GM18511 (cell line): ENCODE measurements around the gene BRD3OS.
A peak's percentile ranks its signal among the peaks of the same experiment; 100 is the strongest.

ENCODE experiments used
- ATAC-seq: cut with Tn5 transposase; IDR thresholded peaks from one replicate; pipeline ENCODE4 v1.9.1; 2021; ENCODE audit warnings: mild to moderate bottlenecking, moderate library complexity; ENCODE audit not compliant: unreplicated experiment

BRD3OS gene, protein sequence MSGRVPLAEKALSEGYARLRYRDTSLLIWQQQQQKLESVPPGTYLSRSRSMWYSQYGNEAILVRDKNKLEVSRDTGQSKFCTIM

DNA sequence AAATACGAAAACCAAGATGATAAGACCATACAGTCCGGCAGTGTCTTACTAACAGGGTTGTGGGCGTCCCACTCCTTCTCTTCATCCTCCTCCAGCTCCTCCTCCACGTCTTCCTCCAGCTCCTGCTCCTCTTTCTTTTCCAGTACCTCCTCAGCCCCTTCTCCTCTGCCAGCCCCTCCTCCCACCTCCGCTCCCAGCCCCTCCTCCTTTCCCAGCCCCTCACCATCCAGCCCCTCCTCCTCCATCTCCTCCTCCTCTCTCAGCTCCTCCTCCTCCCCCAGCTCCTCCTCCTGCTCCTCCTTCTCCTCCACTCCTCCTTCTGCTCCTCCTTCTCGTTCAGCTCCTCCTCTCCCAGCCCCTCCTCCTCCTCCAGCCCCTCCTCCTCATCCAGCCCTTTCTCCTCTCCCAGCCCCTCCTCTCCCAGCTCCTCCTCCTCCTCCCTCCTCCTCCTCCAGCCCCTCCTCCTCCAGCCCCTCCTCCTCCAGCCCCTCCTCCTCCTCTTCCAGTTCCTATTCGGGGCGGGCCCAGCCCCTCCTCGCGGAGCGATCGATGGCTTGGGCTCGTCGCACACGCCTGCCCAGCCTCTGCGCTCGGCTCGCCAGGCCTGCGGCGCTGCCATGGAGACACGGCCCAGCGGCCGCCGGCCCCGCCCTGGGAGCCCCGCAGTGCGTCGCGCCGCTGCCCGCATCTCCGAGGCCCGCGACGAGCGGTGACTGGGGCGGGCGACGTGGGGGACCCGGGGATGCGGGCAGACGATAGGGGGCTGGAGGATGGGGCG is at the start of gene BRD3OS:
Gene BRD3OS (plus strand): TSS at position 654 of the 778 bp plus-strand sequence. CDS start 1,267 bp downstream, outside the sequence.
- peak; percentile 90 for ATAC-seq

DNA sequence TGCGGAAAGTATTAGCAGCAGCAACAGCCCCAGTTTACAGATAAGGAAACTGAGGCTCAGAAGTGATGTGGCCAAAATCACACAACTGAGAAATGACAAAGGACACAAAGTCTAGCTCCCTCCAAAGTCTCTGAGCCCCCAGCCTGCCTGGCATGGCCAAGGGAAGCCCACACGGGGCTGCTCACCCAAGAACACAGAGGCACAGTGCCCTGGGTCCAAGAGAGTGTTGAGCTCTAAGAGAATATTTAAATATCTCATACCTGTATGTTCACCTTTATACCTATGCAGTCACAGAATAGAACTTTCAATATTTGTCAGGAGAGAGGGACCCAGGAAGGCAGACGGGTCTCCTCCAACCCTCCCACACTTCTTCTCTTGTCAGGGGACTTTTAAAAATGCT is 49.8 kb upstream of the BRD3OS start:
- no peak for ATAC-seq

DNA sequence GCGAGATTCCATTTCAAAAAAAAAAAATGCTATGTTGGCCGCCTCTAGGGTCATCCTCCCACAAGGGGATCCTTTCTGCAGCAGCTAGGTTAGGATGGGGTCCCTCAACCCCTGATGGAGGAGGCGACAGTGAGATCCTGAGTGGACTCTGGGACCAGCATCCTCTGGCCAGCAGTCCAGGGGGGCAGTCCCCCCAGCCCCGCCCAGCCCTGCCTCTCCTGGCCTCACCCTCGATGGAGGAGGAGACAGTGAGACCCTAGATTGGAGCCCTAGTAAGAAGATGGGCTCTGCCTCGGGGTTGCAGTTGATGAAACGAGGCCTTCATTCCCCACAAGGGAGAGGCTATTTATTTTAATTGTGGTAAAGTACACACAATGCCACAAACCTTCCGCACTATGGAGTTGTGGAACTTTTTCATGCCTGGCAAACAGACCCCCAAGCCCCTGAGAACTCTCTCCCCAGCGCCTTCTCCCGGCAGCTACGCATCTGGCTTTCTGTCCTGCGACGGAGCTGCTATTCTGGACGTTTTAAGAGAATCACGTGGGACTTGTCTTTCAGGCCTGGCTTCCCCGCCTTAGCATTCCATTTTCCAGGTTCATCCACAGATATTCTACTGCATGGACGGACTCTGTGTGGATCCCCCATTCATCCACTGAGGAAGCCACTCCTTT is 49.0 kb upstream of the BRD3OS start:
- ATAC-seq, result no peak

DNA sequence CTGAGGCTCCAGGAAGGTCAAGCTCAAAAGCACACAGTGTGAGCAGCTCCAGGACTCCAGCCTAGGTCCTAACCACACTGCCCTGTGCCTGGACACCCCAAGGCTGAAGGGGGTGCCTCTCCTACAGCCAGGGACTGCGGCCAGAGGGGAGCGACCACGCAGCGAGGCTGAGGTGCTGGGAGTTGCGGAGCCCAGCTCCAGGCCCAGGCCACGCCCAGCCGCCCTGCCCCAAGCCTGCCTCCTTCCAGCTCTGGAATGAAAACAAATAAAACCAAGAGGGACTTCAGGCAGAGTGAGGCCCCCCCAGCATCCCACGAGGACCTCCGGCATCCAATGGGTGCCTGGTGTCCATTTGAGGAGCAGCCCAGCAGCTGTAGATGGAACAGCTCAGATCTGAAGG is 48.4 kb upstream of the BRD3OS start:
- no peak for ATAC-seq

DNA sequence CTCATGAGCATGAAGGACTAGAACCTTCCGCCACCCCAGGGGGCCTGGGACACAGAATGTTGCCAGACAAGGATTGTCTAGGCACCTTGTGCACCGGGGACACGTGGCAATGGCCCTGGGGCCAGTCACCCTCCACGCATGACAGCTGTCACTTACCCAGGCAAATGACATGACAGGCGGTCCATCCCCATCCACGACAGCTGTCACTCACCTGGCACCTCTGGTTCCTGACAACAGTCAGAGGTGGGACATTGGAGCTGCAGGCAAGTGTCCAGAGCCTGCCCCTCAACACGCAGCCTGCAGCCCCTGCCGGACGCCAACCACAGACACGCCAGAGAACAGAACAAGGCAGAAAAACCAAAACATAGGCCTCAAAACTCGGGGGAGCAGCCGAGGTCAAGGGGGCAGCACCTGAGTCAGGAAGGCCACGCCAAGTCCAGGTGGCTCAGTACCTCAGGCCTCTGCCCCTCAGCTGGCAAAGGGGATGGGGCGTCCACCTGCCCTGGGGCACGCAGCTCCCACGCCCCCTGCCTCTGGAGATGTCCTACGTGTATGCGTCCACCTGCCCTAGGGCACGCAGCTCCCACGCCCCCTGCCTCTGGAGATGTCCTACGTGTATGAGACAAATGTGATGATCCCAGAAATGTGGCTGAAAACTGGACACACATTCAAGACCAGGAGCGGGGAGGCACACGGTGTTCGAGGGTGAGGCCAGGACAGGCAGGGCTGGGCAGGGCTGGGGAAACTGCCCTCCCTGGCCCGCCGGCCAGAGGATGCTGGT is 47.7 kb upstream of the BRD3OS start:
- ATAC-seq, result no peak

DNA sequence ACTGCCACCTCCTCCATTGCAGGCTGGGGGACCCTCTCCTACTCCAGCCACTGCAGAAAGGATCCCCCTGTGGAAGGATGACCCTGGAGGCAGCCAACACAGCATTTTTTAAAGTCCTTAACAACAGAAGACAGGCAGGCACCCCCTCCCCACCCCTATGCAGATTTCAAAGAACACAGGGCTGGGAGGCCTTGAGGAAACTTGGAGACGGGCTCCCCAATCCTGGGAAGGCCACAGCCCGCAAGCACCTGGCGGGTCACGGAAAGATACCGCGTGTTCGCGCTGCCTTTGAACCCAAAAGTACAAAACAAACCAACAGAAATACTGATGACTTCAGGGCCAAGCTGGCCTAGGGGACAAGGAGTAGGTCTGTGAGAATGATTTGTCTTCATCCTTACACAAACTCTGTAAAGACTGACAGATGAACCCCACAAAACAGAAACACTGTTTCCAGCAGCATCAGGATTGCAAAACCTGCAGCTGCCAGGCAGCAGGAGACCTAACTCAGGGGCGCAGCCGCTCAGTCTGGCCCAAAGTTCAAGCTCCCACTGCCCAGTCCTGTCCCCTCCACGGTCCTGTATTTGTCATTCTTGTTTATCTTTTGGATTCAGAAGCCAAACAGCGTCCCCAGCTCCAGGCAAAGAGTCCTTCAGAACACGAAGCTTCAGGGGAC is 46.9 kb upstream of the BRD3OS start:
- no peak for ATAC-seq

DNA sequence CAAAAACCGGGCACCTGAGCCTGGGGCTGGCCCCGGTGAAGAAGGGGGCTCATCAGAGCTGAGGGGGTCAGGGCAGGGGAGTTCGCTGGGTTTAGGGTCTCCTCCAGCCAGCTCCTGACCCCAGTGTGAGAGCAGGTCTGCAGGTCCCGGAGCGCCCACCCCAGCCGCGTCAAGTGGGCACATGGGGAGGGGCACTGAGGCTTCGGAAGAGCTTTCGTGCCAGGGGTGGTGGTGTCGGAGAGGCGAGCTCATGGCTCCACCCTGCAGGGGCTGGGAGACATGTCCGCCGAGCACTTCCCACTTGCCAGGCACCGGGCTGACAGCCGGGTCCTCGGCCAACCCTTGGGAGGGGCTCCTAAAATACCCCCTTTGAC is 46.4 kb upstream of the BRD3OS start:
- no peak for ATAC-seq

DNA sequence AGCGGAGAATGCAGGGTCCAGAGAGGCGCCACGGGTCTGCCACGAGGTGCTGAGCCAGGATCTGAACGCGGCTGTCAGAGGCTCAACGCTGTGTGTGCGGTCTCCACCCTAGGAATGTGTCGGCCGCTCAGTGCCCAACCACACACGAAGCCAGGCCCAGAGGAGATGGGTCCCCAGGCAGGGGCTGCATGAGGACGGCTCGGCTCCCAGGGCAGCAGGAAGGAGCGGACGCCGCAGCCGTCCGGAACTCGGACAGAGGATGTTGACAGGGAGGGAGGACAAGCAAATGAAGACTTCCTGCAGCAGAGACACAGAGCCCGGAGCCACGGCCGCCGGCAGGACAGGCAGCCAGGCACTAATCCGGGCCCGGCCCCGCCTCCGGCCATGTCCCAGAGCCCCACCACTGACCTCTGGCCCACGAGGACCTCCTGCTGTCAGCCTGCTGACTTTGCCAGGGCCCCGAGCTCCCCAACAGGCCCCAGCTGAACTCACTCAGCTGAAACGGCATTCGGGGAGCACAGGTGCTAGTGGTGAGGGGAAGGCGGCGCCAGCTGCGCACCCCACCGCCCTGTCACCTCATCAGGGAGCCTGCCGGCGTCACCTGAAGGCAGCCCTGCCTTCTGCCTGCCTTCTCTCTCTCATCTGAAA is 45.9 kb upstream of the BRD3OS start:
- ATAC-seq, result peak; percentile 49

DNA sequence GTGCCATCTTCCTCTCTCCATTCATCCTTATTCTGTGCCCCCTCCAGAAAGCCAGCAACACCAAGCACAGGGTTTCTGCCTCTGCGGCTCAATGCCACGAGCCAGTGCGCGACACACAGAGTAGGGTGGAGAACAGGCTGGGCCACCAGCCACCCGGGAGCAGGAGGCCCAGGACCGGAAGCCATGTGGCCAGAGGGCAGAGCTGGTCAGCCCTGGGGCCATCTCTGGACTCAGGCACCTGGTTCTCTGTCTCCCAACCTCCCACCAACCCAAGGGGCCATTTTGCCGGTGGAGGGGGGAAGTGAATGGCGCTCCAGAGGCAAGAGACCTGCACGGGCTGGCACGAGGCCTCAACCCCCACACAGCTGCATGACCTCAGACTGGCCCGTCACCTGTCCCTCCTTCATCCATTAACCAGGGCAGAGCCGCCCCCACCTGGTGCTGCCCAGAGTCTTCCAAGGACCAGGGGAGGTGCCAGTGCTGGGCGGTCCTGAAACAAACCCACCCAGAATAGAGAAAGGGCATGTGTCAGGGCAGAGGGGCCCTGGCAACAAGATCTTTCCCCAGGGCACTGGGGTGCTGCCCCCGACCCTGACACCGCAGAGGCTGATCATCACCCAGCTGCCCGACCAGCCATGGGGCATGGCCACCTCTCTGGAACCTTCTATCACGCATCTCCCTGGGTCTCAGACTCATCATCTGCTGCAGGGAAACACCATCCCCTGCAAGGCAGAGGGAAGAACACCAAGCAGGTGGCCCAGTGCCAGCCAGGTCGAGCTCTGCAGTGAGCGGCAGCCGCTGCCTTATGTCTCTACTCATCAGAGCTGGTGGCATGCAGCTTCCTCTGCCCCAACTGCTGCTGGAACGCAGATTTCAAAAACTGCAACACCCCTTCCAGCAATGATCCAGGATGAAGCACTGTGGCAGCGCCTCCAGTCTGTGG is 45.1 kb upstream of the BRD3OS start:
- no peak for ATAC-seq

DNA sequence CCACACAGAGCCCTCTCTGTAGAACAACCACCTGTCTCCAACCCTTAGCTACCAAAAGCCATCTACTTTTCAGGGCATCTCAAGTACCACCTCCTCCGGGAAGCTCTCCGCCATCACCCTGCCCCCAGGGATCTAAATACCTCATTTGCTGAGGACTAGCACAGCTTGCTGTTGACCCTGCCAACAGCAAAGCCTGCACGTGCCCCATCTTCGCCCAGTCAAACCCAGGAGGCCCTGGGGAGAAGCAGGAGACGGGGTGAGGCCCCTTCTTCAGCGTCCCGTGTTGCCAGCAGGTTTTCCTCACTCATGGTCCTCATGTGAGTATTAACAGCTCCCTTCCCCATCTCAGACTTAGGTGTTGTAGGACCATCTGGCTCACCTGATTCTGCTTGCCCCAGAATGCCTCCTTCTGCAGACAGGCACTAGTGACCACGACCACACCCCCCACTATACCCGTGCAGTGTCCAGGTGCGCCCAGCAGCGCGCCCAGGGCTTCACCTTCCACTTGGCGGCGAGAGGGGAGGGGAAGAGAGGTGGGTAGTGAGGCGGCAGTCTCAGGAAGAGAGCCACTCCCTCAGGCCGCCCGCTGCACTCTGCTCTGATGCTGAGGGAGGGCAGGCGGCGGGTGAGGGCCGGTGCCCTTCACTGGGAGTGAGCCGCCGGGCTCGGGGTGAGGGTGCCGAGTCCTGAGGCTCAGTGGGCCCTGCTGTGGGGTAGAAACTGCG is 44.3 kb upstream of the BRD3OS start:
- no peak for ATAC-seq

DNA sequence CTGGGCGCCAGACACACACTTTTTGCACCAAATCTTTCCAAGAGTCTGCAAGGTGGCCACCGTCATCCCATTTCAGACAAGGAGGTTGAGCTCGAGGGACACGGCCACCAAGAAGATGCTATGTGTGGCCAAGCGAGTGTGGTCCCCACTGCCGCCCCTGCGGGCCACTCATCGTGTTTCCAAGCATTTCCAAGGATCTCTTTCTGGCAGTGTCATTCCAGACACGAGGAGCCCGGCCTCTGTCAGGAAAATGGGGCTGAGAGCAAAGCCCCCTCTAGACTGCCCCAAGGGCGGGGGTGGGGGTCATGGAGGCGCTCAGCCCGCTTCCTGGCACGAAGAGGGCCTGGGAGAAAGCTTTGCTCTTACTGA is 43.7 kb upstream of the BRD3OS start:
- ATAC-seq, result no peak

DNA sequence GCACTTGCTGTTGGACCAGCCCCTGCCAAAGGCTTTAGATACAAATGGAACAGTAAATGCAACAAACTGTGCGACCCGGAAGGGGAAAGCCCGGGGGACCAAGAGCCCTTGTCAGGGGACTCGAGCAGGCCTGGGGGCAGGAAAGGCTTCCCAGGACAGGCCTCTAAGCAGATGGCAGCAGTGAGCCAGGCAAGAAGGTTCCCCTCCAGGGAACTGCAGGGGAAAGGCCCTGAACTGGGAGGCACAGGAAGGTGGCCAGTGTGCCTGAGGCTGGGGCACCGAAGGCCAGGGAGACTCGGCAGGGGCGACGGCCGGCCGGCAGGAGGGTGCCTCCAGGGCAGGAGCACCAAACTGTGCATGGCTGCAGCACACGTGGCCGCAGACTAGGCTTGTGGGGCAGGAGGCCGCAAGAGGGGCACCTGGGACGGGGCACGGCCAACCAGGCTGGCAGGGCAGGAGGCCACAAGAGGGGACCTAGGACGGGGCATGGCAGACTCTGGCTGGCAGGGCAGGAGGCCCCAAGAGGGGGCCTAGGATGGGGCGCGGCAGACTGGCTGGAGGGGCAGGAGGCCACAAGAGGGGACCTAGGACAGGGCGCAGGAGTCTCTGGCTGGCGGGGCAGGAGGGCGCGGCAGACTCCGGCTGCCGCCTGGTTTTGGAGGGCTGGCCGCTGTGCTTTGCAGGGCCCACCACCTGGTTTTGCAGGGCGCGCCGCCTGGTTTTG is 43.2 kb upstream of the BRD3OS start:
- ATAC-seq, result no peak

DNA sequence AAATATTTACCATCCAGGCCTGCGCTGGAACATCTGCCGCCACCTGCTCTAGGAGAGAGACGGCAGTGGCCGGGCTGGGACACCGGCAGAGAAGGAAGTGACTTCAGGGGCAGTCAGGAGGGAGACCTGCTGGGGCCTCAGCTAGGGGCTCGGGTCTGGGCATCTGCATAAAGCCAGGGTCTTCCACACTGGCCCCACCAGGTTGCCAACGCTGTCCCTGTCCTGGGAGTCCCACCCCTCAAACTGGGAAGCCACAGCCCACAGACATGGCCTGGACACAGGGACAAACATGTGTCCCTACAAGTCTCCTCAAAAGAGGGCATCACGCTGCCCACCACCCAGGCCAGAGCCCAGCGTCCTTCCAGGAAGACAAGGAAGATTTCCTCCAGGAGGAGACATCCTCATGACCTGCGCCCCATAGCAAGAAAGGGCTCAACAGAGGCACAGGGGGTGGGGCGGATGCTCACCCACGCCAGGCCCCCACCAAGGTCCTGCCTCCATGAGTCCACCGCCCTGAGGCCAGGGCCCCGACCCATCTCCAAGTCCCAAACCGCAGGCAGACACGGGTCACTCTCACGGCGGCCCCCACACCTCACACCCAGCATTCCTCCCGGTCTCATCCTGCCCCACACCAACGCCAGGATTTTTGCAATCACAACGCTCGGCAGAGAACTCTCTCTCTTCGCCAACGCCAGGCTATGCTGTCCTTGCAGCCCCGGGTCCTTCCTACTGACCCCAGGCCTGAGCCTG is 42.1 kb upstream of the BRD3OS start:
- no peak for ATAC-seq

DNA sequence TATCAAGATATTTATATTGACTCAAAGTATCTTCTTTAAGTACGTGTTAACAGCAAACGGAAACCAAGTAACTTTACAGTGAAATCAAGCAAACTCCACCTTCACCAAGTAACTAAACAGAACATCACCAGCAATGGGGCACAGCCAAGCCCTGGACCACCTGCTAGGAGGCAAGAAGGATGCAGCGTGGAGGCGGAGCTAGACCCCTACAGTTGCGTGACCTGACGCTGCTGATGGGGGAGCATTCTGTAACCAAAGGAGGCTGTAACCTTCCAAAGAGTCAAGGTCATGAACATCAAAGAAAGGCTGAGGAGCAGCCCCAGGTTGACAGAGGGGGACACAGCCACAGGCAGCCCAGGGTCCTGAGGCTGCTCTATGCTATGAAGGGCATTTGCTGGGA is 39.2 kb upstream of the BRD3OS start:
- ATAC-seq, result no peak

DNA sequence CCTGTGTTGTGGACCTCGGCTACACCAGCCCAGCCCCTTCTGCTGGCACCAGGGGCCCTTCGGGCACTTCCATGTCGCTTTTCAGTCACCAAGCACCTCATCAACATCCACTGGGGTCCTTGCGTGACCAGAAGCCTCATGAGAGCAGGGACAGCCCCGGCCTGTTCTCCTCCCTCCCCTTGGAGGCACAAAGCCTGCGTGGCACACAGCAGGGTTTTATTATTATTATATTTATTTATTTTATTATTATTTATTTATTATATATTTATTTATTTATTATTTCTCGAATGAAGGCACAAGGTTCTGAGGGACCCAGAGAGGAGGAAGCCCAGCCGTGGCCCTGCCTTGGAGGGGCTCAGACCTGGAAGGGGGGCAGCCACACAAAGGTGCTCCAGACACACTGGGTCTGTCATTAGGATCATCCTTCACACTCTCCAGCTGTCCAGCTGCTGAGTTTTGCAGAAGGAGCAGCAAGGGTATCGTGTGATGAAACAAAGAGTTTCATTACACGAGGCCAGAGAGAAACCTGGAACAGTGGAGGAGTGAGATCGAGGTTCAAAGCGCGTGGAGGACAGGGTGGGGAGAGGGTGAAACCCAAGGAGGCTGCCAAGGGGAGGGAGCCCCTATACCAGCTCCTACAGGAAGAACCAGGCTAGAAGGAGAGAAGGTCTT is 38.4 kb upstream of the BRD3OS start:
- ATAC-seq, result no peak

DNA sequence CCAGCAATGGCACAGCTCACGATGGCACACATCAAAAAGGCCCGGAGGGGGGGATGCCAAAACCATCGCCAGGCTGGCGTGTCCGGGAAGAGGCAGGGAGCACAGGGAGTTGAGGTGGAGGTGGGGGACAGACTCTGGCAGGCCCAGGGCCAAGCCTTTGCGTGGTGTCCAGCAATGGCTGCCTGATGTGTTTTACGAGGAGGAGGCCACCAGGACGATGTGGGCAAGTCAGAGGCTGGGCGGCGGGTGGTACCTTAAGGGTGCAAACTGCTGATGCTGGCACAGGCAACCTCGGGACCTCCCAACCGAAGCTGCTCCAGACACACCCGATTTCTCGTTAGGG is 37.9 kb upstream of the BRD3OS start:
- no peak for ATAC-seq
